22Rv1 (cell line): Measurements from ENCODE around the gene SMAD9.
A peak's percentile ranks its signal among the peaks of the same experiment; 100 is the strongest.

Experiments
- H3K27ac ChIP-seq: fragments of 450-650 bp; 2 replicates; pipeline ENCODE4 v1.5.1; 2017
- ZFX ChIP-seq: fragments of 450-650 bp; IDR thresholded peaks from 2 replicates; pipeline ENCODE4 v1.6.1; 2017; ENCODE audit warnings: antibody characterized with exemption, borderline replicate concordance
- TF ChIP-seq, protein P1 (sequence below): fragments of 450-650 bp; IDR thresholded peaks from 2 replicates; pipeline ENCODE4 v1.5.1; 2017; ENCODE audit warnings: mild to moderate bottlenecking

SMAD9 gene

DNA sequence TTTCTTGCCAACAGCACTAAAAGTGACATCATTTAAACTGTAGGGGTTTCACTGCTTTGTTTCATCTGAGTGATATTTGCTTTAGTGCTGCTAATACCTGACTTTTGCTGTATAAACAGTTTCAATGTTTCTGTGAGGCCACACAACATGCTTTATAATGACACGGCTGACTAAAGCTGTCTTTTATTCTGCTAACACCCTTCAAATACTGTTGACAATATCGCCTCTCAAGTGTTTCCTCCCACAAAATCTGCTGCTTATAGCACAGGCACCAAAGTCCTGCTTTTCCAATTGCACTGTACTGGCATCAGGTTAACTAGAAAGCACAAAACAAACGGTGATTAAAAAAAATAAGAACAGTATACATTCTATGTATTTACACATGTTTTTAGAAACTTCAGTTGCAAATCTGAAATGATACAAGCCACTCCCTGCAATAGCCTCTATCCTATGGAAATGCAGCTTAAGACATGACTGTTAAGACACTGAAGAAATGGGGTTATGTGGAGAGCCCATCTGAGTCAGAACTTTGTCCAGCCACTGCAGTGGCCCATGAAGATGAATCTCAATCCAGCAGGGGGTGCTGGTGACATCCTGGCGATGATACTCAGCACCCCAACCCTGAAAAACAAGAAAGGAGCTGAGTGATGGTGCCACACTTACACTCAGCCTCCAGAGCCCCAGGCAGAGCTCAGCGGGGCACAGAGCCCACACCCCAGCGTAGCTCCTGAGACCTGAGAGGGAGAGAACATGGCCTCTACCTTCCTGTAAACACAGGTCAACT, 71.6 kb downstream of the SMAD9 start:
- TF ChIP-seq, protein P1, sequence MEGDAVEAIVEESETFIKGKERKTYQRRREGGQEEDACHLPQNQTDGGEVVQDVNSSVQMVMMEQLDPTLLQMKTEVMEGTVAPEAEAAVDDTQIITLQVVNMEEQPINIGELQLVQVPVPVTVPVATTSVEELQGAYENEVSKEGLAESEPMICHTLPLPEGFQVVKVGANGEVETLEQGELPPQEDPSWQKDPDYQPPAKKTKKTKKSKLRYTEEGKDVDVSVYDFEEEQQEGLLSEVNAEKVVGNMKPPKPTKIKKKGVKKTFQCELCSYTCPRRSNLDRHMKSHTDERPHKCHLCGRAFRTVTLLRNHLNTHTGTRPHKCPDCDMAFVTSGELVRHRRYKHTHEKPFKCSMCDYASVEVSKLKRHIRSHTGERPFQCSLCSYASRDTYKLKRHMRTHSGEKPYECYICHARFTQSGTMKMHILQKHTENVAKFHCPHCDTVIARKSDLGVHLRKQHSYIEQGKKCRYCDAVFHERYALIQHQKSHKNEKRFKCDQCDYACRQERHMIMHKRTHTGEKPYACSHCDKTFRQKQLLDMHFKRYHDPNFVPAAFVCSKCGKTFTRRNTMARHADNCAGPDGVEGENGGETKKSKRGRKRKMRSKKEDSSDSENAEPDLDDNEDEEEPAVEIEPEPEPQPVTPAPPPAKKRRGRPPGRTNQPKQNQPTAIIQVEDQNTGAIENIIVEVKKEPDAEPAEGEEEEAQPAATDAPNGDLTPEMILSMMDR = peak; percentile 44
- TF ChIP-seq ZFX = no peak
- H3K27ac ChIP-seq = no peak overlapping the region

DNA sequence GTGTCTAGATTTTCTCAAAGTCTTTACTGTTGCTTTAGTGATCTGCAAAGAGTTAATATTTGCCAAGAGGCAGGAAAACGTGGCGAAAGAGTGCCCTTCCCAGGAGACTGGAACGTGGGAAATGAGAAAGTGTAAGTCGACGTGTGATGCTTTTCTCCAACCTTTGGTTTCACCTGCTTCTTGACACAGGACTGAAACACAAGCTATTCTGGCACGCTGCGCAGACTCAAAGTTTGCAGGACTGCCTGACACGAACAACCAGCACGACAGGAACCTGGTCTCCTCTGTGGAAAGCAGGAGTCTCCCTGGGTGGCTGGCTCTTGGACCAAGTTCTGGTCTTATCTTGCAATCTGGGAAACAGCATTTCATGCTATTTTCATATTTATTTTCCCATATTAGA, 72.4 kb downstream of the SMAD9 start:
- TF ChIP-seq, protein P1 = no peak
- TF ChIP-seq ZFX = no peak
- no peak overlapping the region for H3K27ac ChIP-seq

DNA sequence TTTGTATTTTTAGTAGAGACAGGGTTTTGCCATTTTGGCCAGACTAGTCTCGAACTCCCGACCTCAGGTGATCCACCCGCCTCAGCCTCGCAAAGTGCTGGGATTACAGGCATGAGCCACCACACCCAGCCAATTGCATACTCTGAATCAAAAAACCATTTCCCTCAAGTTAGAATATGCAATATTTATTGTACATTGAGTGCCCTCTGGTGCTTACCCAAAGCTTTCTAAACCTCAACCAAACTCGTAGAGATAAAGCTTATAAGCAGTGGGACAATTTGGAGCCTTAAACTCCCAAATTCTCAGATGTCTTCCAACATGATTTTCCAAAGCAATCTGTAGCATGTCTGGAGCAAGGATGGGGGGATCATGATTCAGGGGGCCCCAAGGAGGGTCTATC, 78.6 kb downstream of the SMAD9 start:
- H3K27ac ChIP-seq = no peak overlapping the region
- TF ChIP-seq, protein P1 = no peak
- no peak for TF ChIP-seq ZFX

DNA sequence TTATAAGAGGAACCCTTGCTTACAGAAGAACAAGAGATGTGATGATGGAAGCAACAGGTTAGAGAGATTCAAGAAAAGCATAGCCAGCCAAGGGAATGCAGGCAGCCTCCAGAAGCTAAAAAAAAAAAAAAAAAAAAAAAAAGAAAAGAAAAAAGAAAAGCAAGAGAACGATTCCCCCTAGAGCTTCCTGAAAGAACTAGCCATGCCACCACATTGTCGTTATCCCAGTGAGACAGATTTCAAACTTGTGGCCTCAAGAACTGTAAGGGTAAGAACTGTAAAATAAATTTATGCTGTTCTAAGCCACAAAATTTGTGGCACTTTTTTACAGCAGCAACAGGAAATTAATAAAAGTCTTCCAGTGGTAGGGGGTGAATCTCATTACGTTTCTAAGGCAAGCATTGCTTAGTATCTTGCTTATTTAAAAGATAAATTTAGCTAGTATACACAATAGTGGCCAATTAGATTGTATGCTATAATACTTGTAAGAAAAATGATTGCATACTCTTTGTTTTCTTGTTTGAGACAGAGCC, 79.3 kb downstream of the SMAD9 start:
- TF ChIP-seq ZFX = no peak
- TF ChIP-seq, protein P1 = no peak
- H3K27ac ChIP-seq = no peak overlapping the region

DNA sequence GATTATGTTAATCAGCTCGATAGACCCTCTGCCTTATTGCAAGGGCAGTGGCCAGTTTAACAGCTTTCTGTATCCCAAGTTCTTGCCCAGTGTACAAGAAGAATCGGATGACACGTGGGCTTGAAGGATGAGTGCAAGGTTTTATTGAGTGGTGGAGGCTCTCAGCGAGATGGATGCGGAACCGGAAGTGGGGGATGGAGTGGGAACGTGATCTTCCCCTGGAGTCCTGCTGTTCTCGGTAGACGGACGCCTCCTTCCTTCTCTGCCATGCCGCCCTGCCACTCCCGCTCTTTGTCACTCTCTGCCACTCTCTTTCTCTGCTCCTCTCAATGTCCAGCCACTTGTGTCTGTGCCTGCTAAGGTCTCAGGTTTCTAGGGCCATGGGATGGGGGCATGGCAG, 80.1 kb downstream of the SMAD9 start:
- H3K27ac ChIP-seq = no peak overlapping the region
- TF ChIP-seq, protein P1 = no peak
- no peak for TF ChIP-seq ZFX

DNA sequence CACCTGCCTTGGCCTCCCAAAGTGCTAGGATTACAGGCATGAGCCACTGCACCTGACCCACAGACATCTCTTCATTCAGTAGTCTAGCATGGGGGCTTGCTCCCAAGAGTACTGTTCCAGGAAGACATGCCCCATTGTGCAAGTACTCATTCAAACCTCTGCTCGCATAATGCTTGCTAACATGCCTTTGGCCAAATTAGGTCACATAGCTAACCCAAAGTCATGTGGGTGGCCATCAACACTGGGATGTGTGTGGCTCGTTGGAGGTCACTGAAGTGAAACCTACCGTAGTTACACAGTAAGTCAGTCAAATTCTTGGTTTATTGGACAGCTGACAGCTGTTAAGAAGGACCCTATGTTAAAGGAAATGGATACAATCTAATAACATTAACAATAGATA, 80.8 kb downstream of the SMAD9 start:
- no peak overlapping the region for H3K27ac ChIP-seq
- no peak for TF ChIP-seq ZFX
- TF ChIP-seq, protein P1 = no peak

DNA sequence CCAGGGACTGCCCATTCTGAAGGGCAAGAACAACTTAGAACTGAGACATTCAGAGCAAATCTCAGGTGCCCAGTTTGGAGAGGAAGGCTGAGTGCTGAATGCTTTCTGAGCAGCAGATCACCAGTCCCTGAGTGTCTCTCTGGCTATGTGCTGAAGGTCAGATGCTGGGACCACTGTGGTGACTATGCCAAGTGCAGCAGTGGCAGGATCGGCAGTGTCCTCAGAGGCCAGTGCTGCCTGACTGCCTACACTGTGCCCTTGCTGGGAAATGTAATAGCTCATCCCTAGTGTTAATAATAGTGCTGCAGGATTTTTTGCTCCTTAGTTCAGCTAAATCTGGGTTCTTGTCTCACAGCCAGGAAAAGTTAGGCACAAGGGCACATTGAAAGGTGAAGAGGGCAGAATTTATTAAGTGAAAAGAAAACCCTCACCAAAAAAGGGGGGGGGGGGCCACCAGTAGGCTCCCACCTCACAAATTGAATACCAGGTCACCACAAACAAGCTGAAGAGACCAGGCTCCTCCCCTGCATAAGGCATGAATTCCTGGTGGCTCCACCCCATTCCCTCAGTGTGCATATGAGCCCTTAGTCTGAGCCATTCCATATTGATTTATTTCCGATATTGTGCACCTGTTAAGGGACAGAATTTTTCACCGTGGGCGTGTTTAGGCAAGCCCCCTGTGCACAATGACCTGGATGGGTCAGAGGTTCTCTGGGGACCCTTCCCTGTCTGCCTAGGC, 82.5 kb downstream of the SMAD9 start:
- no peak for TF ChIP-seq ZFX
- TF ChIP-seq, protein P1 = no peak
- no peak overlapping the region for H3K27ac ChIP-seq
